ENCODE results near the gene TRIO. TPM values are rescaled to one million over a fixed set of nuclear protein-coding genes. Genes with fewer than 3 reads are reported as not detected.

Gene TRIO
- total RNA-seq, 1 experiment from 2014 or later = 99.8 TPM

DNA sequence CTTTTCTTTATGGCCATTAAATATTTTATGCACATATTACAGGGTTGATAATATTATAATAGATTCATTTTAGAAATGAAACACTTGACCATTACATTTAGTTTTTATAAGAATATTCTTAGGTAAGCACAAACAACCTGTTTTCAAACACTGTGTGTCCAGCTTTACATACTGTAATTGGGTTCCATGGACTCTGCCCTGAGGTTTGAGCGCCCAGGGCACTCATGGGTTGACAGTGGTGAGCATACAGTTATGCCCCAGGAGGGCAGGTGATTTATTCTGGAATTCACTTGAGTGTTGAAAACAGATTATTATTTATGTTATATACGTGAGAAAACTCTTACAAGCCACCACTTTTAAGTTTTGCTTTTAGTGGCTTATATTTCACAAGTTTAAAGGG, 33.7 kb downstream of the TRIO start:
- H3K27me3 ChIP-seq (replicated peaks; ENCODE audit: insufficient read depth, low read depth, low read length, poor library complexity) = no peaks in the 10 kb centered on the region
- no peak for TF ChIP-seq EZH2 (IDR thresholded peaks at IDR 0.05; ENCODE audit: borderline replicate concordance, low read depth, low read length, poor library complexity, severe bottlenecking)
- TF ChIP-seq, protein P1, sequence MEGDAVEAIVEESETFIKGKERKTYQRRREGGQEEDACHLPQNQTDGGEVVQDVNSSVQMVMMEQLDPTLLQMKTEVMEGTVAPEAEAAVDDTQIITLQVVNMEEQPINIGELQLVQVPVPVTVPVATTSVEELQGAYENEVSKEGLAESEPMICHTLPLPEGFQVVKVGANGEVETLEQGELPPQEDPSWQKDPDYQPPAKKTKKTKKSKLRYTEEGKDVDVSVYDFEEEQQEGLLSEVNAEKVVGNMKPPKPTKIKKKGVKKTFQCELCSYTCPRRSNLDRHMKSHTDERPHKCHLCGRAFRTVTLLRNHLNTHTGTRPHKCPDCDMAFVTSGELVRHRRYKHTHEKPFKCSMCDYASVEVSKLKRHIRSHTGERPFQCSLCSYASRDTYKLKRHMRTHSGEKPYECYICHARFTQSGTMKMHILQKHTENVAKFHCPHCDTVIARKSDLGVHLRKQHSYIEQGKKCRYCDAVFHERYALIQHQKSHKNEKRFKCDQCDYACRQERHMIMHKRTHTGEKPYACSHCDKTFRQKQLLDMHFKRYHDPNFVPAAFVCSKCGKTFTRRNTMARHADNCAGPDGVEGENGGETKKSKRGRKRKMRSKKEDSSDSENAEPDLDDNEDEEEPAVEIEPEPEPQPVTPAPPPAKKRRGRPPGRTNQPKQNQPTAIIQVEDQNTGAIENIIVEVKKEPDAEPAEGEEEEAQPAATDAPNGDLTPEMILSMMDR (conservative IDR thresholded peaks at IDR 0.05; ENCODE audit: low read depth, low read length) = no peak
- peaks cover 74% of the 10 kb centered on the region for H3K4me1 ChIP-seq (ENCODE audit: insufficient read depth, low read length, poor library complexity, severe bottlenecking)
- H3K27ac ChIP-seq (ENCODE audit: low read depth, low read length, poor library complexity, severe bottlenecking) = no peak overlapping the region
- ChIA-PET POLR2A (ENCODE audit: low non-redundant PET) (no interaction called here), CTCF (no interaction called here)
- intact Hi-C loops (cut with micrococcal nuclease; ENCODE audit: unreplicated experiment) = no loop called here
- no peaks in the 10 kb centered on the region for H3K9me3 ChIP-seq (ENCODE audit: low read depth, low read length, poor library complexity, severe bottlenecking)
- no peaks in the 10 kb centered on the region for H3K36me3 ChIP-seq (ENCODE audit: insufficient read depth, low read length, poor library complexity, severe bottlenecking)
- H3K4me3 ChIP-seq (ENCODE audit: low read depth, low read length, poor library complexity, severe bottlenecking) = no peak overlapping the region
- DNase-seq (ENCODE audit: low spot score) = no peak
- BruUV-seq (replicated peaks) = no TSS peak

DNA sequence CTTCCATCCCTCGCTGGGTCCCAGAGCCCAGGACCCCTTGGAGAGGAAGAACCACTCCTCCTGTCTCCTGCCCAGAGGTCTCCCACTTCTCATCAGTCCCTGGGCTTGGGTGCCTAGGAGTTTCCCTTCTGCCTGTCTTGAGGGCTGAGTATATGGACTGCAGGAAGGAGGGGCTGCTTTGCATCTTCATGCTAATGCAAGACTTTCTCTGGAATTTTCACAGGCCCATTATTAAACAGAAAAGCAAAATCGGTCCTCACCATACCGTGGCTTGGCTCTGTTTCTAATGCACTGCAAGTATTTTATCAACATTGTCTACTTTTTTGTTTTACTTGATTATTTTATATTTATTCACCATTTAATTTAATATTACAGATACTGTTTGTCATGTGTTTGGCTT, 34.5 kb downstream of the TRIO start:
- intact Hi-C loops (cut with micrococcal nuclease; ENCODE audit: unreplicated experiment) = no loop called here
- TF ChIP-seq EZH2 (IDR thresholded peaks at IDR 0.05; ENCODE audit: borderline replicate concordance, low read depth, low read length, poor library complexity, severe bottlenecking) = no peak
- TF ChIP-seq, protein P1 (conservative IDR thresholded peaks at IDR 0.05; ENCODE audit: low read depth, low read length) = no peak
- Histone ChIP-seq H3K36me3 (ENCODE audit: insufficient read depth, low read length, poor library complexity, severe bottlenecking) (no peaks in the 10 kb centered on the region), H3K27ac (ENCODE audit: low read depth, low read length, poor library complexity, severe bottlenecking) (no peak overlapping the region), H3K9me3 (ENCODE audit: low read depth, low read length, poor library complexity, severe bottlenecking) (no peaks in the 10 kb centered on the region), H3K4me1 (ENCODE audit: insufficient read depth, low read length, poor library complexity, severe bottlenecking) (peaks cover 66% of the 10 kb centered on the region), H3K4me3 (ENCODE audit: low read depth, low read length, poor library complexity, severe bottlenecking) (no peak overlapping the region), H3K27me3 (replicated peaks; ENCODE audit: insufficient read depth, low read depth, low read length, poor library complexity) (no peaks in the 10 kb centered on the region)
- BruUV-seq (replicated peaks) = no TSS peak
- no peak for DNase-seq (ENCODE audit: low spot score)
- POLR2A ChIA-PET (ENCODE audit: low non-redundant PET) = no interaction called here
- CTCF ChIA-PET = no interaction called here

DNA sequence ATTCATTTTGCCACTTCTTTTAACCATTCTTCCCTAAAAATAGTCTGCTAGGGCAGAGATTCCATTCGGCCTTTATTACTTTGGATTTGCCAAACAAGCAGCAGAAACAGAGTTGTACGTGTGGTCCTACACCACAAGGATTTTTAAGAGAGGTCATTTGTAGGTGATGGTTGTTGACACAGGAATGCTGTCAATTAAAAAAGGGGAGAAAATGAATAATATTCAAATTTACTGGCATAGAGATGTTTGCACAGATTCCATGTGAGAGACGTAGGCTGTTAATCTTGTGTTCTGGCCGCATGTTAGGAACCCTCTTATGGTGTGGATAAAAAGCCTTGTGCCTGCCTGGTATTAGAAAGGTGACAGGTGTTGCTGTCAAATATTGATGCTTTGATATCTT, 34.9 kb downstream of the TRIO start:
- CTCF ChIA-PET = no interaction called here

More for the DNA sequence above, 34.9 kb downstream of the TRIO start:
- H3K27me3 ChIP-seq (replicated peaks; ENCODE audit: insufficient read depth, low read depth, low read length, poor library complexity) = no peaks in the 10 kb centered on the region
- TF ChIP-seq, protein P1 (conservative IDR thresholded peaks at IDR 0.05; ENCODE audit: low read depth, low read length) = no peak
- TF ChIP-seq EZH2 (IDR thresholded peaks at IDR 0.05; ENCODE audit: borderline replicate concordance, low read depth, low read length, poor library complexity, severe bottlenecking) = no peak
- no peaks in the 10 kb centered on the region for H3K36me3 ChIP-seq (ENCODE audit: insufficient read depth, low read length, poor library complexity, severe bottlenecking)
- H3K4me3 ChIP-seq (ENCODE audit: low read depth, low read length, poor library complexity, severe bottlenecking) = no peak overlapping the region
- POLR2A ChIA-PET (ENCODE audit: low non-redundant PET) = no interaction called here
- no peaks in the 10 kb centered on the region for H3K9me3 ChIP-seq (ENCODE audit: low read depth, low read length, poor library complexity, severe bottlenecking)
- peaks cover 66% of the 10 kb centered on the region for H3K4me1 ChIP-seq (ENCODE audit: insufficient read depth, low read length, poor library complexity, severe bottlenecking)
- intact Hi-C loops (cut with micrococcal nuclease; ENCODE audit: unreplicated experiment) = no loop called here
- no peak for DNase-seq (ENCODE audit: low spot score)
- BruUV-seq (replicated peaks) = no TSS peak
- H3K27ac ChIP-seq (ENCODE audit: low read depth, low read length, poor library complexity, severe bottlenecking) = no peak overlapping the region

All from A673 (cell line).